ENCODE measurements around the gene WNT6. TPM values are rescaled to one million over a fixed set of nuclear protein-coding genes. Genes with fewer than 3 reads are reported as not detected.

WNT6 gene
- total RNA-seq, 1 experiment from 2014 or later, result not detected

GRCh38 chr2:218898109-218898878, 38.7 kb downstream of the WNT6 start:
- H3K27ac ChIP-seq (ENCODE audit: low read length), result no peak overlapping the region
- no peaks in the 10 kb centered on the region for H3K9me3 ChIP-seq (ENCODE audit: low read length)
- CTCF ChIA-PET, result interaction anchor here (0.5 to 3.3 kb wide), 15 partner anchors 8 to 939 kb away, joined by 3 to 71 read pairs (median 4); partner anchors contain the start of gene WNT10A
- peak overlapping the region; percentile 46; the same call in 1 of the 2 replicates for H2AFZ ChIP-seq (ENCODE audit: low read length)
- no TSS peak for BruUV-seq (replicated peaks)
- peaks cover 5% of the 10 kb centered on the region for H3F3A ChIP-seq (ENCODE audit: low read length, unreplicated experiment)
- H3K4me3 ChIP-seq (ENCODE audit: low read length), result no peak overlapping the region
- no peaks in the 10 kb centered on the region for H4K20me1 ChIP-seq (ENCODE audit: low read length)
- POLR2A ChIA-PET (ENCODE audit: unreplicated experiment), result no interaction called here
- no peaks in the 10 kb centered on the region for H3K36me3 ChIP-seq (ENCODE audit: low read depth, low read length)
- TF ChIP-seq CTCF (conservative IDR thresholded peaks at IDR 0.05; ENCODE audit: low read depth, low read length) (peak; percentile 93), EZH2 (IDR thresholded peaks at IDR 0.05; ENCODE audit: low read length, unreplicated experiment) (no peak), EZH2phosphoT487 (IDR thresholded peaks at IDR 0.05; ENCODE audit: borderline replicate concordance, low read length) (no peak)
- intact Hi-C loops (cut with micrococcal nuclease), result loop anchor here (1.0 to 2.0 kb wide), 2 partner anchors 22 to 45 kb away; no protein-coding TSS in a partner anchor
- no peak overlapping the region for H3K9ac ChIP-seq (ENCODE audit: low read length)
- peaks cover 47% of the 10 kb centered on the region for H3K4me1 ChIP-seq (ENCODE audit: insufficient read depth, low read length)
- peak overlapping the region; percentile 61 for H3K4me2 ChIP-seq (ENCODE audit: low read length)
- H3K27me3 ChIP-seq (ENCODE audit: low read length), result no peaks in the 10 kb centered on the region
- peak; percentile 19 for ATAC-seq
- no peaks in the 10 kb centered on the region for H3K9me2 ChIP-seq (replicated peaks; ENCODE audit: low read length)
- H3K79me2 ChIP-seq (ENCODE audit: low read length), result peaks cover 8% of the 10 kb centered on the region; the same call in 1 of the 2 replicates
- DNase-seq, result peak; percentile 64

- Histone ChIP-seq H3K27me3 (ENCODE audit: low read length) (no peaks in the 10 kb centered on the region), H3K4me3 (ENCODE audit: low read length) (no peak overlapping the region), H3K9me3 (ENCODE audit: low read length) (no peaks in the 10 kb centered on the region), H3K4me1 (ENCODE audit: insufficient read depth, low read length) (peaks cover 39% of the 10 kb centered on the region), H3K9me2 (replicated peaks; ENCODE audit: low read length) (no peaks in the 10 kb centered on the region), H3K79me2 (ENCODE audit: low read length) (no peaks in the 10 kb centered on the region), H3K9ac (ENCODE audit: low read length) (no peak overlapping the region), H3K27ac (ENCODE audit: low read length) (no peak overlapping the region), H3K36me3 (ENCODE audit: low read depth, low read length) (no peaks in the 10 kb centered on the region), H4K20me1 (ENCODE audit: low read length) (no peaks in the 10 kb centered on the region), H2AFZ (ENCODE audit: low read length) (no peak overlapping the region), H3K4me2 (ENCODE audit: low read length) (no peak overlapping the region), H3F3A (ENCODE audit: low read length, unreplicated experiment) (no peaks in the 10 kb centered on the region)
- TF ChIP-seq EZH2phosphoT487 (IDR thresholded peaks at IDR 0.05; ENCODE audit: borderline replicate concordance, low read length) (no peak), CTCF (conservative IDR thresholded peaks at IDR 0.05; ENCODE audit: low read depth, low read length) (no peak)
- BruUV-seq (replicated peaks), result no TSS peak
- ChIA-PET CTCF (interaction anchor here (0.6 to 0.7 kb wide), 2 partner anchors 23 to 47 kb away, joined by 3 to 5 read pairs; no protein-coding TSS in a partner anchor), POLR2A (ENCODE audit: unreplicated experiment) (no interaction called here)
- intact Hi-C loops (cut with micrococcal nuclease), result loop anchor here (2.0 kb wide), 1 partner anchor 46 kb away; no protein-coding TSS in a partner anchor
- DNase-seq, result no peak
- no peak for ATAC-seq
Measured at GRCh38 chr2:218899147-218899546, 39.5 kb downstream of the WNT6 start.

- CTCF ChIA-PET, result no interaction called here
Measured at GRCh38 chr2:218902427-218902826, 42.8 kb downstream of the WNT6 start.

More at GRCh38 chr2:218902427-218902826, 42.8 kb downstream of the WNT6 start:
- Histone ChIP-seq H3K4me1 (ENCODE audit: insufficient read depth, low read length) (peaks cover 6% of the 10 kb centered on the region; the same call in 1 of the 2 replicates), H3K4me2 (ENCODE audit: low read length) (no peak overlapping the region), H3K27me3 (ENCODE audit: low read length) (no peaks in the 10 kb centered on the region), H3K9me2 (replicated peaks; ENCODE audit: low read length) (no peaks in the 10 kb centered on the region), H2AFZ (ENCODE audit: low read length) (no peak overlapping the region), H3K4me3 (ENCODE audit: low read length) (no peak overlapping the region), H3K79me2 (ENCODE audit: low read length) (no peaks in the 10 kb centered on the region), H3F3A (ENCODE audit: low read length, unreplicated experiment) (no peaks in the 10 kb centered on the region), H3K9me3 (ENCODE audit: low read length) (no peaks in the 10 kb centered on the region), H3K27ac (ENCODE audit: low read length) (no peak overlapping the region), H4K20me1 (ENCODE audit: low read length) (no peaks in the 10 kb centered on the region), H3K9ac (ENCODE audit: low read length) (no peak overlapping the region), H3K36me3 (ENCODE audit: low read depth, low read length) (no peaks in the 10 kb centered on the region)
- BruUV-seq (replicated peaks), result no TSS peak
- POLR2A ChIA-PET (ENCODE audit: unreplicated experiment), result interaction anchor here (0.7 kb wide), 1 partner anchor 1529 kb away, joined by 5 read pairs; no protein-coding TSS in a partner anchor
- intact Hi-C loops (cut with micrococcal nuclease), result no loop called here
- no peak for TF ChIP-seq CTCF (conservative IDR thresholded peaks at IDR 0.05; ENCODE audit: low read depth, low read length)
- no peak for TF ChIP-seq EZH2 (IDR thresholded peaks at IDR 0.05; ENCODE audit: low read length, unreplicated experiment)
- TF ChIP-seq EZH2phosphoT487 (IDR thresholded peaks at IDR 0.05; ENCODE audit: borderline replicate concordance, low read length), result no peak
- ATAC-seq (no peak), DNase-seq (no peak)

Measured in PC-3 (cell line).